Hypothalamus (tissue), 51 donors: ENCODE results near the gene PRPF6.

ENCODE experiments used
- DNase-seq, 51 donors: peaks; one replicate each; lab custom pipeline; 2025; lab: John Stamatoyannopoulos, UW

The PRPF6 gene

GRCh38 chr20:64044484-64045247 is 63.7 kb downstream of the PRPF6 start:
- DNase-seq: no peak

GRCh38 chr20:64045346-64046011 is 64.5 kb downstream of the PRPF6 start:
- DNase-seq: no peak

GRCh38 chr20:64047046-64047389 is 66.1 kb downstream of the PRPF6 start:
- no peak for DNase-seq

- DNase-seq: no peak
These were observed 67.1 kb downstream of the PRPF6 start for GRCh38 chr20:64047968-64048401.

- DNase-seq: no peak
These were observed 67.6 kb downstream of the PRPF6 start for GRCh38 chr20:64048402-64049044.

- DNase-seq: no peak
These were observed 68.3 kb downstream of the PRPF6 start, which contains the start of gene SOX18 for GRCh38 chr20:64049060-64049877. SOX18 (minus strand) TSS chr20:64049639; CDS start chr20:64049516, 123 bp downstream.

- DNase-seq: no peak
These were observed 68.9 kb downstream of the PRPF6 start for GRCh38 chr20:64049878-64050260.

- DNase-seq: no peak
These were observed 69.5 kb downstream of the PRPF6 start for GRCh38 chr20:64050261-64051032.

- no peak for DNase-seq
These were observed 70.1 kb downstream of the PRPF6 start for GRCh38 chr20:64051033-64051452.

DNA sequence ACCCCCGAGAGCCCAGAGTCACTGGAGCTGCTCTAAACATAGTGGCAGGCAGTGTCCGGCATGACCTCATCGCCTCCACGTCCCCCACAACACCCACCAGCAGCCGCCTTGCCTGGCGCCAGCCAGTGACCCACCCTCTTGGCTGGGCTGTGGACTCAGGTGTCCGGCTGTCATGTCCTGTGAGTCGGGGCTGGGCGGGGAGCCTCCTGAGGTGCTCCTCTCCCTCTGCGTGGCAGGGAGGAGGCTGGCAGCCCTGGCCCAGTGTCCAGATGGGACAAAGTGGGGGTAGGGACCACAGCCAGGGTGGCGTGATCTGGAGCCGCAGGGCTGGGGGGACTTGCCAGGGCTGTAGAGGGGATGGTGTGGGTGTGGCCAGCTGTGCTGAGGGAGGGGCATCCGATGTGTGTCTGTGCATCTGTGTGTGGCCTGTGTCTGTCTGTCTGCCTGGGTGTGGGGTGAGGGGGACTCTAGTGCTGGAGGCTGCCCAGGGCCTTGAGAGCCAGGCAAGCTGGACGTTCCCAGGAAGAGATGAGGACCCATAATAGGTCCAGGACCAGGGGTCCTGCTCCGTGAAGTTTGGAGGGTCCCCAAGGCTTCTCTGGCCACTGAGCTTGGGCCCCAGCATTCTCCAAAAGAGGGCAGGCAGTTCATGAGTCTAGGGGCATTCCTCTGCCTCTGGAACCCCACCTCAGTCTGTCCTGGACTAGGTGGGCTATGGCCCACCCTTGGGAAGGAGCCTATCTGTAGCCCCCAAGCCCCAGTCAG is 70.8 kb downstream of the PRPF6 start:
- DNase-seq: no peak

DNA sequence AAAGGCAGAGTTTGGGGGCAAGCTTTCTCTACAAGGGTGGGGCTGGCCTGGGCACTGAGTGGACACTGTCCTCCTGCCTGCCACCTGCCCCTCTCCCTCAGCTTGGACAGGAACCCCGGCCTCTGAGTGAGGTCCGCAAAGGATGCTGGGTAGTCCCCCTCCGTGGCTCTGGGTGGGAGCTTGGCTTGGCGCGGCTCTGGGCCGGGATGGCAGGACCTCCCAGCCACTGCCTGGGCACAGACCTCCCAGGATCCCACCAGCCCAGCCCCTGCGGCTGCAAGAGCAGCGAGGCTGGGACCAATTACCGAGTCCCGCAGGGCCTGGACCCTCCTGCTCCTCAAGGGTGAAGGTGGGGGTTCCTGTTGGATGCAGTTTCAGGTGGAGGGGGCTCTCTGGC is 71.4 kb downstream of the PRPF6 start:
- DNase-seq: no peak

- no peak for DNase-seq
These were observed 72.3 kb downstream of the PRPF6 start for GRCh38 chr20:64052987-64053840.

DNA sequence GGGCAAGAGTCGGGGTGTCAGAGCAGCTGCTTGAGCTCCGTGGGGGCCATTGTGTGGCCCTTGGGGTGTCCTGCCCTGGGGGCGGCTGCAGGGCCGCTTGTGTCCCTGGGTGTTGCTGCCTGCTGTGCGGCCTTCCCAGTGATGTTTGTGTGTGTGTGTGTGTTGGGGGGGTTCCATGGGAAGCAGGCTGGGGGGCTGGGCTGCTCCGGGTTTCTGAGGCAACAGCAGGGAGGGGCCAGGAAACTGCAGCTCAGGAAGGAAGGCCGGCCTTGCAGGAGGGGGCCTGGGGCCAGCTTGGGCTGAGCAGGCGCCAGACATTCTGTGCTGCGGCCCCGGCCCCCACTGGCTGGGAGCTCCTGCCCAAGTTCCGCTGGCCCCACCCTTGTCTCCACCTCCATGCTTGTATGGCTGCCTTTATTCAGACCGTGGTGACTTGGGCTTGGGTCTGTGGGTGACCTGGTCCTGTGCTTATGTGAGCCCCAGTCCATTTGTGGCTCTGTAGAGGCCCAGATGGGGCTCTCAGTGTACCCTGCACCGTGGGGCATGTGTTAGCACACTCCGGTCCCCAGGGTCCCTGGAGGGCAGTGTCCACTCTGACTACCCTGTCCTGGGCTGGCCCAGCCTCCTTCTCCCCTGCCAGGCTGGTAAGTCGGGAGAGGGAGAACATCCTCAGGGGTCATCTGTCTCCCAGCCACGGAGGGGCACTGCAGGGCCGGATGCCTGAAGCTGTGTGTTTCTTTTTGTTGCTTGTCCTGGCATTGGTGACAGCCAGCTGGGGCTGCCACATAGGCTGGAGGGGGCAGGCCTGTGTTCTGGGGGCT is 73.1 kb downstream of the PRPF6 start:
- no peak for DNase-seq

DNA sequence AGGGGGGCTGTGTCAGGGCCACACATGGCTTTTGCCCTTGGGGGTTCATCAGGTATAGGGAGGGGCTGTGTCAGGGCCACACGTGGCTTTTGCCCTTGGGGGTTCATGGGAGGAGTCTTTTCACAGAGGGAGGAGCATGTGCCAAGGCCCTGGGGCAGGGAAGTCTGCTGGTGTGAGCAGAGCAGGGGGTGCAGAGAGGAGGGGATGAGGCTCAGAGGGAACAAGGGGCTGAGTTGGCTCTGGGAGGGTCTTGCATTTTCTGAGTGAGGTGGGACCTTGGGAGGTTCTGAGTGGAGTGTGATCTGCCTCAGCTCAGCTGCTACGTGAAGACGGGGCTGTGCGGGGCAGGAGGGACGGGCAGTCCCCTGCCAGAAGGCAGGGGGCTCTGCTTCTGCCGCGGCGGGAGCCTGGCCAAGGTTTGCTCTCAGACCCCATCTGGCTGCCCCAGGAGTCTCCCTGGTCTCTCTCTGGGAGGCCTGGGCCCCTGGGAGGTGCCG is 74.5 kb downstream of the PRPF6 start:
- no peak for DNase-seq

GRCh38 chr20:64055893-64056638 is 75.1 kb downstream of the PRPF6 start:
- DNase-seq: no peak

- DNase-seq: no peak
These were observed 75.6 kb downstream of the PRPF6 start for GRCh38 chr20:64056639-64056888.
